OCI-LY7 (cell line): ENCODE results near the gene CEP164. TPM values are rescaled to one million over a fixed set of nuclear protein-coding genes. Genes with fewer than 3 reads are reported as not detected.

Experiments used
- BruUV-seq: library from RNA; stranded (reverse); fragments of 400-500 nt; replicated peaks from 2 replicates; lab custom pipeline; 2021; lab: Mats Ljungman, UMichigan
- CTCF ChIA-PET: fragments of 300-600 bp; sonication (Branson Sonifier 250); formaldehyde crosslinking; loops from one replicate; lab custom pipeline; 2022; ENCODE audit warnings: antibody characterized with exemption; ENCODE audit not compliant: unreplicated experiment; lab: Charles Lee
- POLR2A ChIA-PET: fragments of 300-600 bp; sonication (Branson Sonifier 250); formaldehyde crosslinking; loops from one replicate; lab custom pipeline; 2022; ENCODE audit warnings: antibody characterized with exemption; lab: Charles Lee
- DNase-seq: peaks from one replicate; pipeline ENCODE4 v3.0.0-alpha.2; 2015; ENCODE audit warnings: low spot score
- H2AFZ ChIP-seq: fragments of 200-600 bp; sonication (generic), shearing (Covaris generic); 2 replicates; pipeline ENCODE4 v1.6.1; 2014; ENCODE audit warnings: mild to moderate bottlenecking, antibody characterized with exemption, low read length, moderate library complexity
- H3K27ac ChIP-seq: fragments of 200-600 bp; sonication (generic); 2 replicates; pipeline ENCODE4 v1.5.1; 2014; ENCODE audit warnings: mixed run types, low read depth, mild to moderate bottlenecking, moderate library complexity, low read length, inconsistent platforms; ENCODE audit not compliant: poor library complexity, severe bottlenecking
- H3K36me3 ChIP-seq: fragments of 200-600 bp; sonication (generic); 2 replicates; pipeline ENCODE4 v1.6.1; 2014; ENCODE audit warnings: mild to moderate bottlenecking, antibody characterized with exemption, low read length, moderate library complexity, mixed read lengths; ENCODE audit not compliant: insufficient read depth
- H3K4me1 ChIP-seq: fragments of 200-600 bp; sonication (generic); 2 replicates; pipeline ENCODE4 v1.5.1; 2014; ENCODE audit warnings: mild to moderate bottlenecking, low read length; ENCODE audit not compliant: insufficient read depth, poor library complexity, severe bottlenecking
- H3K4me2 ChIP-seq: fragments of 200-600 bp; sonication (generic); 2 replicates; pipeline ENCODE4 v1.6.1; 2014; ENCODE audit warnings: mild to moderate bottlenecking, low read length
- H3K4me3 ChIP-seq: fragments of 200-600 bp; sonication (generic); 2 replicates; pipeline ENCODE4 v1.5.1; 2014; ENCODE audit warnings: mild to moderate bottlenecking, low read depth, low read length; ENCODE audit not compliant: poor library complexity, severe bottlenecking
- H3K79me2 ChIP-seq: fragments of 200-600 bp; sonication (generic); 2 replicates; pipeline ENCODE4 v1.6.1; 2016; ENCODE audit warnings: low read depth, mild to moderate bottlenecking, low read length, moderate library complexity, mixed read lengths; ENCODE audit not compliant: insufficient read depth
- H3K9me2 ChIP-seq: fragments of 200-600 bp; sonication (generic); 2 replicates; pipeline ENCODE4 v1.6.1; 2016; ENCODE audit warnings: mild to moderate bottlenecking, low read length, mixed read lengths; ENCODE audit not compliant: insufficient read depth
- H3K9me3 ChIP-seq: fragments of 200-600 bp; sonication (generic); 2 replicates; pipeline ENCODE4 v1.6.1; 2014; ENCODE audit warnings: mild to moderate bottlenecking, mixed run types, low read length, mixed read lengths
- H4K20me1 ChIP-seq: fragments of 200-600 bp; sonication (generic); 2 replicates; pipeline ENCODE4 v1.6.1; 2014; ENCODE audit warnings: mild to moderate bottlenecking, antibody characterized with exemption, low read length, moderate library complexity, mixed read lengths; ENCODE audit not compliant: insufficient read depth
- CTCF ChIP-seq: fragments of 200-600 bp; sonication (generic); conservative IDR thresholded peaks from 2 replicates; pipeline ENCODE4 v1.5.1; 2014; ENCODE audit warnings: mild to moderate bottlenecking, antibody characterized with exemption, low read length, moderate library complexity, mixed read lengths
- EZH2phosphoT487 ChIP-seq: fragments of 200-600 bp; sonication (generic); IDR thresholded peaks from 2 replicates; pipeline ENCODE4 v1.6.1; 2018; ENCODE audit warnings: low read depth, borderline replicate concordance, mild to moderate bottlenecking, mixed run types, antibody characterized with exemption, low read length, moderate library complexity, mixed read lengths
- intact Hi-C: fragments of 100-400 bp; cut with micrococcal nuclease; formaldehyde crosslinking; loops from one replicate; pipeline ENCODE4 v1.10.0; 2022; ENCODE audit not compliant: unreplicated experiment
- total RNA-seq, 2 experiments: library from RNA; depleted of rRNA in 1 of 2; stranded (reverse); fragments of >200 nt in 1 of 2; shearing (Covaris generic) in 1 of 2; gene quantifications; 2 replicates each; pipeline ENCODE4 v1.2.3, GENCODE V29; 2014 to 2022

The CEP164 gene
- total RNA-seq, 2 experiments from 2014 or later, result 25.3 to 48.7 TPM

- Histone ChIP-seq H3K4me1 (no peaks in the 10 kb centered on the region), H2AFZ (no peak overlapping the region), H3K9me3 (no peaks in the 10 kb centered on the region), H3K36me3 (peaks cover 39% of the 10 kb centered on the region), H3K9me2 (no peaks in the 10 kb centered on the region), H4K20me1 (no peaks in the 10 kb centered on the region), H3K4me3 (no peak overlapping the region), H3K79me2 (no peaks in the 10 kb centered on the region), H3K27ac (no peak overlapping the region), H3K4me2 (no peak overlapping the region)
- TF ChIP-seq EZH2phosphoT487 (no peak), CTCF (no peak)
- DNase-seq, result no peak
- ChIA-PET POLR2A (no interaction called here), CTCF (no interaction called here)
- BruUV-seq, result no TSS peak
- intact Hi-C loops, result no loop called here
Measured at GRCh38 chr11:117287668-117288067, 40.0 kb upstream of the CEP164 start.

DNA sequence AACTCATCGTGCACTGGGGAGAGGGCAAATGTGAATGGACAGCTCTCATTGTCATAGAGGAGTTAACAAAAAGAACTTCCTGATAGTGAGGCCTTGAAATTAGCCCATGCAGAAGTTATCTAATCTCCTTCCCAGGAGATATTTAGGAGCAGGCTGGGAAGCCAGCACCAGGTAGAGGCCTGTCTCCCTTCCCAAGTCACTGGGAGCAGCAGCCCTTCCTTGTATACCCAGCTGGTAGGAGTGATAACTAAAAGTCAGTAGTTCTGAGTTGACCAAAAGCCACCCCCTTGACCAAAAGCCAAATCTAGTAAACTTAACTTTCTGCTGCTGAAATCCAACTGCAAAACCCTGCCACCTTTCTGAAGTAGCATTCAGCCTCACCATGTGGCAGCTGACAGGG is 37.9 kb upstream of the CEP164 start:
- intact Hi-C loops, result no loop called here

More for the DNA sequence above, 37.9 kb upstream of the CEP164 start:
- Histone ChIP-seq H3K4me1 (no peaks in the 10 kb centered on the region), H3K4me2 (no peak overlapping the region), H2AFZ (no peak overlapping the region), H3K36me3 (peaks cover 21% of the 10 kb centered on the region), H3K9me3 (no peaks in the 10 kb centered on the region), H3K27ac (no peak overlapping the region), H3K79me2 (no peaks in the 10 kb centered on the region), H4K20me1 (no peaks in the 10 kb centered on the region), H3K9me2 (no peaks in the 10 kb centered on the region), H3K4me3 (no peak overlapping the region)
- no peak for TF ChIP-seq CTCF
- TF ChIP-seq EZH2phosphoT487, result no peak
- DNase-seq, result no peak
- BruUV-seq, result no TSS peak
- ChIA-PET CTCF (no interaction called here), POLR2A (interaction anchor here (0.7 kb wide), 1 partner anchor 15 kb away, joined by 3 read pairs; no protein-coding TSS in a partner anchor)
